GM12865 (cell line): ENCODE results near the gene SPECC1.
"Not testable (repeated sequence)": the region's sequence is repeated elsewhere in the genome, so short reads cannot be mapped to it uniquely, and the experiment has no call there.

ENCODE experiments used
- DNase-seq: peaks from one replicate; pipeline ENCODE4 v3.0.0; 2010; ENCODE audit warnings: low read depth
- H3K4me3 ChIP-seq: 2 replicates; pipeline ENCODE4 v1.5.1; 2011; ENCODE audit warnings: mild to moderate bottlenecking, low read depth, low read length, control low read depth
- TF ChIP-seq, protein P1 (sequence below): IDR thresholded peaks from 2 replicates; pipeline ENCODE4 v1.5.1; 2011; ENCODE audit warnings: low read length, control low read depth, low read depth, inconsistent platforms; ENCODE audit not compliant: insufficient read depth; ENCODE audit errors: missing control alignments

The SPECC1 gene

GRCh38 chr17:20223808-20224328 is 214.7 kb downstream of the SPECC1 start:
- no peak overlapping the region for H3K4me3 ChIP-seq
- TF ChIP-seq, protein P1, sequence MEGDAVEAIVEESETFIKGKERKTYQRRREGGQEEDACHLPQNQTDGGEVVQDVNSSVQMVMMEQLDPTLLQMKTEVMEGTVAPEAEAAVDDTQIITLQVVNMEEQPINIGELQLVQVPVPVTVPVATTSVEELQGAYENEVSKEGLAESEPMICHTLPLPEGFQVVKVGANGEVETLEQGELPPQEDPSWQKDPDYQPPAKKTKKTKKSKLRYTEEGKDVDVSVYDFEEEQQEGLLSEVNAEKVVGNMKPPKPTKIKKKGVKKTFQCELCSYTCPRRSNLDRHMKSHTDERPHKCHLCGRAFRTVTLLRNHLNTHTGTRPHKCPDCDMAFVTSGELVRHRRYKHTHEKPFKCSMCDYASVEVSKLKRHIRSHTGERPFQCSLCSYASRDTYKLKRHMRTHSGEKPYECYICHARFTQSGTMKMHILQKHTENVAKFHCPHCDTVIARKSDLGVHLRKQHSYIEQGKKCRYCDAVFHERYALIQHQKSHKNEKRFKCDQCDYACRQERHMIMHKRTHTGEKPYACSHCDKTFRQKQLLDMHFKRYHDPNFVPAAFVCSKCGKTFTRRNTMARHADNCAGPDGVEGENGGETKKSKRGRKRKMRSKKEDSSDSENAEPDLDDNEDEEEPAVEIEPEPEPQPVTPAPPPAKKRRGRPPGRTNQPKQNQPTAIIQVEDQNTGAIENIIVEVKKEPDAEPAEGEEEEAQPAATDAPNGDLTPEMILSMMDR, result no peak
- no peak for DNase-seq

- no peak for DNase-seq
- TF ChIP-seq, protein P1, result no peak
- no peak overlapping the region for H3K4me3 ChIP-seq
Observed at GRCh38 chr17:20224379-20224778, 215.2 kb downstream of the SPECC1 start.

DNA sequence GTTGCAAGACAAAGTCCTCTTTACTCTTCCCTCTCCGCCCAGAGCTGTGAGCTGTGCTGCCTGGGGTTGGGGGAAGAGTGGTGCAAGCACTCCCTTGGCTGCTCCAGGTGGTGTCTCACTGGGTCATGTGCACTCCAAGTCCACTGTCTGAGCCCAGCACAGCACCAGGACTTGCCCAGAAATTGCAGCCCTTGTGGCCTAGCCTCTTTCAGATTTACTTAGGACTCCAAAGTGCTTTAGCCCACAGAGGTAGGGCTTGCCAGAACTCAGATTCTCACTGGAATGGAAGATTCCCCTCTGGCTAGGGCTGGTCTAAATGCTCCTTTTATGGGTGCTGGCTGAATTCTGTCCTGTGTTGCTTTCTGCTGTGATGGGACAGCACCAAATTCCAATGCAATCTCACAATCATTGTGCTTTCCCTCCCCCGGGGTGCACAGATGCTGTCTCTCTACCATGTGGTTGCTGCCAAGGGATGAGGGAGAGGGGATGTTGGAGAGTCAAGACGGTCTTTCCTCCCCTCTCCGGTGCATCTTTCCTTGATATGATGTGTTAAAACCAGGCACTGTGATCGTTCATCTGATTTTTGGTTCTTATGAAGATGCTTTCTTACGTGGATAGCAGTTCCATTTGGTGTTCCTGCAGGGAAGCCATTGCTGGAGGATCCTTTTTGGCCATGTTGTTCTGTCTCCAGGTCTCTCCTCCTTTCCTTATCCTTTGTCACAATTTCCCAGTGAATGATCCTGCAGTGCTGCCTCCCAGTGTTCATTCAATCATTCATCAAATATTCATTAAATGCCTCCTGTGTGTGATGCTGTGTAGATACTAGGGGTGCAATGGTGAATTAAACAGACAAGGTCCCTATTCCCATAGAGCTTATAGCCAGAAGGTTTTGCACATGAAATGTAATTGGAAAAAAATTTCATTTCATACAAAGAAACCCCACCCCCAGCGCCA is 216.3 kb downstream of the SPECC1 start:
- TF ChIP-seq, protein P1, result no peak
- no peak overlapping the region for H3K4me3 ChIP-seq
- DNase-seq, result no peak

DNA sequence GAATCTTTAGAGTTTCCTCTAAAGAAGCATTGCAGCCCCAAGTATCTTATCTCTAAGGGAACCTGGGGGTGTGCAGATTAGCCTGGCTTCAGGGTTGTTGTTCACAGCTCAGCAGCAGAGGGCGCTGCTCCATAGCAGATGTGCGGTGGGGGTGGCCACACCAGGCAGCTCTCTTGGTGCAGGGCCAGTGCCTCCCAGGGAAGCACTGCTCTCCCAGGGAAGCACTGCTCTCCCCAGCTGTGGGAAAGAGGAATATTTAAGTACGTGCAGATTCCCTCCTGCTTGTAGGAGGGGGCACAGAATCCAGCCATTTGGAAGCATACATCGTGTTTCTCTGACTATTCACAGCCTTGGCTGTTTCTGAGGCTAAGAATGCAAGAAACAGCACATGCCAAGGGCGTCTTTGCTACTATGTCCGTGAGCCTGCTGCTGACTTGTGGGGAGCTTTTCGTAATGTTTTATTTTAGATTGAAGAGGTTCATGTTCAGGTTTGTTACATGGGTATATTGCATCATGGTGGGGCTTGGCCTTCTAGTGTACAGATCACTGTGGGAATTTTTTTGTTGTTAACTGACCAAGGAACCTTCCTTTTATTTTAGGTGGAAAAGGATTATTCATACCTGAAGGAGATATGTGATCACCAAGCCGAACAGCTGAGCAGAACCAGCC is 217.8 kb downstream of the SPECC1 start:
- TF ChIP-seq, protein P1, result peak; percentile 87
- no peak overlapping the region for H3K4me3 ChIP-seq
- DNase-seq, result peak; percentile 76

GRCh38 chr17:20227720-20228370 is 218.7 kb downstream of the SPECC1 start:
- DNase-seq, H3K4me3 ChIP-seq: not testable (repeated sequence)

DNA sequence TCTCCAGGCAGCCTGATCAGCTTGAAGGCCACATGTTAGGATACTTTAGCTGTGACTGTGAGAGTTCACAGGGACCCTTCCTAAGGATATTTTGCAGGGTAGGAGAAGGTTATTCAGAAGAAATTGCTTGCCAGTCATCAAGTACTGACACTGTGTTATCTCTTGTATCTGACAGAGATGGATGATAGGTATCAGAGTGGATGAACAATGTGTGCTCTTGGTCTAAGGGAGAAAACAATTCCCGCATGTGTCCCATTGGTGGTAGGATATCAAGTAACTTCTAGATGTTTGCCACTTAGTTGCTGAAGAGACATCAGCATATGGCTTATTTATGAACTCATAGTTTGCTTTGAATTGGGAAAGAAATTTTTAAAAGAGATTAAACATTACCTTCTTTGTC is 219.3 kb downstream of the SPECC1 start:
- TF ChIP-seq, protein P1, result no peak
- DNase-seq, result no peak
- no peak overlapping the region for H3K4me3 ChIP-seq

- no peak overlapping the region for H3K4me3 ChIP-seq
- TF ChIP-seq, protein P1, result no peak
Observed at GRCh38 chr17:20228860-20229259, 219.7 kb downstream of the SPECC1 start.

More at GRCh38 chr17:20228860-20229259, 219.7 kb downstream of the SPECC1 start:
- peak; percentile 4 for DNase-seq
